HG03439 (cell line): ENCODE measurements around the gene SYNGR1.
"Not testable (repeated sequence)": the region's sequence is repeated elsewhere in the genome, so short reads cannot be mapped to it uniquely, and the experiment has no call there.

Source experiments
- ATAC-seq: cut with Tn5 transposase; IDR thresholded peaks from one replicate; pipeline ENCODE4 v1.9.1; 2021; ENCODE audit warnings: mild to moderate bottlenecking, moderate library complexity; ENCODE audit not compliant: unreplicated experiment

SYNGR1 gene

GRCh38 chr22:39316440-39317083 is 33.2 kb upstream of the SYNGR1 start:
- no peak for ATAC-seq

GRCh38 chr22:39317084-39317774 is 32.6 kb upstream of the SYNGR1 start:
- no peak for ATAC-seq

DNA sequence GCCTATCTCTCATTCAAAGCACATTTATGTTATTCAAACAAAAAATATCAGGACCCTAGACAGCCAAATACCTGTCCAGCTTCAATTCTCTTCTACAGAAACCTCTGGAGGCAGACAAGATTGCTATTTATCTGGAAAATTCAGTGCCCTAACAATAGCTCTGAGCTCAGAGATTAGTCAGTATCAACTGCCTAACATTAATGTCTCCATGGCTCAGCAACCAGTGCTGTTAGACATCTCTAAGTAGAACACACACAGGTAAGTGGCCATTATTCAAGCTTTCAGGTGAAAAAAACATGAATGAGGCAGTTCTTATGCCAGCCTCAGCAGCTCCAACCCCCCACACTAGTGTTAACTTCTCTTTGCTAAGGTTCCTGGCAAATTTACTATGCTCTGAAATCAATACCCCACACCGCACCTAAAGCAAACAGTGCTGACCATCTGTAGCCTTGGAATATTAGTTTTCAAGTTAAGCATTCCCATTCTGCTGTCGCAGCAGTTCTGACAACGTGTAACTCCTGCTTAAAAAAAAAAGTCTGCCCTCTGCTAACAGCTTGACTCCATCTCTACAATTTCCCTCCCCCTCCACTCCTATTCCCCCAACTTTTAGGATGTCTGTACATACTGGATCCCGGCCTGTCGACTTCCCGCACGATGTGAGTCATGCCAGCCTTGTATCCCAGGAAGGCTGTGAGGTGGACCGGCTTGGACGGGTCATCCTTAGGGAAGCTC is 31.9 kb upstream of the SYNGR1 start:
- no peak for ATAC-seq

GRCh38 chr22:39318507-39319283 is 31.1 kb upstream of the SYNGR1 start:
- ATAC-seq, result no peak

- peak; percentile 88 for ATAC-seq
These were observed 30.3 kb upstream of the SYNGR1 start, which contains the start of gene RPL3 for GRCh38 chr22:39319284-39320022. RPL3 (minus strand) TSS chr22:39319623; CDS start chr22:39319597, 26 bp downstream.

- ATAC-seq, result not testable (repeated sequence)
These were observed 29.2 kb upstream of the SYNGR1 start for GRCh38 chr22:39320616-39321029.

- ATAC-seq, result no peak
These were observed 24.3 kb upstream of the SYNGR1 start for GRCh38 chr22:39325392-39325932.

DNA sequence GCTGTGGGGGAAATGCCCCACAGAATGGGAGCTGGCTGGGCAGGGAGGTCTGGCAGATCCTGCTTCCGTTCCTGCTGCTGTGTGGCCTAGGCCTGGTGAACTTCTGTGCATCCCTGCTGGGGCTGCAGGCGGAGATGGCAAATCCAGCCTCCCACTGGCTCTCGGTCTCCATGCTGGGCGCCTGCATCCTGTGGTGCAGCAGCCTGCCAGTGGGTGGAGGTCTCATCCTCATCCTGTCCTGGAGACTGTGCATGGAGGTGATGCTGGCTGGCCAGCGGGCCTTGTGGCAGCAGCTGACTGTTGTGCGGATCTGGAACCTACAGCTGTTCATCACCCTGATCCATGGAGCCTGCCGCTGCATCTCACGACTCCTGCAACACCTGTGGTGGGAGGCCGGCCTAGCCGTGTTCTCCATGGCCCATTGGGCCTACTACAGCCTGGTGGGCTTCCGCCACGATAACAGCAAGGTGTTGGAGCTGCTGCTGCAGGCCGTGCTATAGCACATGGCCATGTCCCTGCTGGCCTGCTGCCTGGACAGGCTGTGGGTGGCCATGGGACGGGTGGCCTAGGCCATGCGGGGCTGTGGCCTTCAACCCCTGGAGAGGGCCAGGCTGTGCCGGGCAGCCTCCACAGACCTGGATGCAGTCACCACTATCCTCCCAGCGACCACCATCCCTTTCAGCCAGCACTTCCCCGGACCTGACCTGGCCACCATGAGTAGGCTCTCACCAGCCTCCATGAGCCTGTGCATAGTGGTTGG is 21.6 kb upstream of the SYNGR1 start:
- ATAC-seq, result no peak

DNA sequence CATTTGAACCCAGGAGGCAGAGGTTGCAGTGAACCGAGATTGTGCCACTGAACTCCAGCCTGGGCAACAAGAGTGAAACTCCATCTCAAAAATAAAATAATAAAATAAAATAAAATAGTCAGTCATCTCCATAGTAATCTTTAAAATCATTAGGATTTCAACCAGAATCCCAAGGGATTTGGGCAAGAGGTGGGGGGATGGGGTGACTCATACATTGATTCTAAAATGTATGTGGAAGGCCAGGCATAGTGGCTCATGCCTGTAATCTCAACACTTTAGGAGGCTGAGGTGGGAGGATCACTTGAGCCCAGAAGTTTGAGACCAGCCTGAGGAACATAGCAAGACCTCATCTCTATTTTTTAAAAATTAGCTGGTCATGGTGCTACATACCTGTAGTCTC is 19.2 kb upstream of the SYNGR1 start:
- not testable (repeated sequence) for ATAC-seq

- no peak for ATAC-seq
These were observed 17.2 kb upstream of the SYNGR1 start for GRCh38 chr22:39332441-39333064.

DNA sequence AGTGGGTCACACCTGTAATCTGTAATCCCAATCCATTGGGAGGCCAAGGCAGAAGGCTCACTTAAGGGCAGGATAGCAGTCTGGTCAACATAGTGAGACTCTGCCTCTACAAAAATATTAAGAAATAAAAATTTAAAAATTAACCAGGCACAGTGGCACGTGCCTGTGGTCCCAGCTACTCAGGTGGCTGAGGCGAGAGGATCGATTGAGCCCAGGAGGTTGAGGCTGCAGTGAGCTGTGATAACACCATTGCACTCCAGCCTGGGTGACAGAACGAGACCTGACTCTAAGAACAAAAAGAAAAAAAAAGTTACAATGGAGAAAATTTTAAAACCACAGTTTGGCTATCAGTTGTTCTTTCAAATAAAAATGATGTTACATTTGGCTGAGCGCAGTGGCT is 13.4 kb upstream of the SYNGR1 start:
- ATAC-seq, result no peak

DNA sequence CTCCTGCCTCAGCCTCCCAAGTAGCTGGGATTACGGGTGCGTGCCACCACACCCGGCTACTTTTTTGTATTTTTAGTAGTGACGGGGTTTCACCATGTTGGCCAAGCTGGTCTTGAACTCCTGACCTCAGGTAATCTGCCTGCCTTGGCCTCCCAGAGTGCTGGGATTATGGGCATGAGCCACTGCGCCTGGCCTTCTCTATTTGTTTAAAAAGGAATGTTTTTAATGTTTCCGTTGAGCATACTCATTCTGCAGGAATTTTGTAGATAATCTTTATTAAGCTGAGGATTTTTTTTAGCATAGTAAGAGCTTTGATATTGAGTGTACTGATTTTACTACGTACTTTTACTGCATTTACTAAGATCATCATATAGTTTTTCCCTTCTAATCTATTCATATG is 10.0 kb upstream of the SYNGR1 start:
- not testable (repeated sequence) for ATAC-seq

DNA sequence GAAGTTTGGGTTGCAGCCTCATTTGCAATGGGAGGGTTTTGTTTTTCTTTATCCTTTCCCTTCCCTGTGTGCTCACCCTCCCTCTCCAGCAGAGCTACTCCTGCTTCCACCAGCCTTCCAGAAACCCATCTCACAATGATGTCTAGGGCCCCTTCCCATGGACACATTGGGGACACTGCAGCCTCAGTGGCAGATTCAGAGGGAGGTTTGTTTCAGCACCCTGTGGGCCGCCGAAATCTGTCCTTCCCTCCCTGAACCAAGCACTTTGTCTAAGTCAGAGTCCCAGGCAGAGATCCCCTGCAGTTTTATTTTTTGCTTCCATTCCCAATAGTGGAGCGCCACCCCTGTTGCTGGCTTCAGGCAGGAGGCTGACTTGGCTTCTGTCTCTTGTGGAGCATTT is 8.6 kb upstream of the SYNGR1 start:
- ATAC-seq, result no peak

GRCh38 chr22:39343259-39344045 is 6.3 kb upstream of the SYNGR1 start:
- no peak for ATAC-seq

GRCh38 chr22:39344046-39344390 is 5.8 kb upstream of the SYNGR1 start:
- no peak for ATAC-seq

GRCh38 chr22:39345231-39345630 is 4.6 kb upstream of the SYNGR1 start:
- no peak for ATAC-seq

GRCh38 chr22:39348909-39349505 is 784 bp upstream of the SYNGR1 start:
- no peak for ATAC-seq

- no peak for ATAC-seq
These were observed 255 bp upstream of the SYNGR1 start for GRCh38 chr22:39349506-39349966.
